Muscle of arm (tissue), 12 donors: ENCODE data around the gene ATP2C2. TPM values are rescaled to one million over a fixed set of nuclear protein-coding genes. Genes with fewer than 3 reads are reported as not detected.
"Not testable (repeated sequence)": the region's sequence is repeated elsewhere in the genome, so short reads cannot be mapped to it uniquely, and the experiment has no call there.

Experiments
- DNase-seq: peaks from one replicate; pipeline ENCODE4 v3.0.0-alpha.2; 2013
- polyA plus RNA-seq, 12 donors: library from polyadenylated mRNA; unstranded; fragments of 120-200 nt; gene quantifications; one replicate each; pipeline ENCODE4 v1.2.1, GENCODE V29; 2013; ENCODE audit not compliant: insufficient read length in 12 of 12

The ATP2C2 gene
- polyA plus RNA-seq, 12 donors, result 0.22 to 10.4 (median 0.58) TPM; not detected in 1

GRCh38 chr16:84451010-84451676 lies 82.8 kb downstream of the ATP2C2 start:
- DNase-seq, result not testable (repeated sequence)

GRCh38 chr16:84451781-84452180 lies 83.4 kb downstream of the ATP2C2 start:
- DNase-seq, result no peak

GRCh38 chr16:84453061-84453752 lies 84.9 kb downstream of the ATP2C2 start:
- no peak for DNase-seq

GRCh38 chr16:84454611-84455010 lies 86.3 kb downstream of the ATP2C2 start:
- no peak for DNase-seq

- no peak for DNase-seq
These were observed 86.7 kb downstream of the ATP2C2 start for GRCh38 chr16:84455031-84455430.

GRCh38 chr16:84458606-84459532 lies 90.5 kb downstream of the ATP2C2 start:
- no peak for DNase-seq

- no peak for DNase-seq
These were observed 91.2 kb downstream of the ATP2C2 start for GRCh38 chr16:84459533-84459894.

GRCh38 chr16:84459941-84460405 lies 91.6 kb downstream of the ATP2C2 start:
- DNase-seq, result no peak

- no peak for DNase-seq
These were observed 92.2 kb downstream of the ATP2C2 start for GRCh38 chr16:84460406-84461028.

- no peak for DNase-seq
These were observed 92.7 kb downstream of the ATP2C2 start for GRCh38 chr16:84461029-84461412.

- no peak for DNase-seq
These were observed 93.3 kb downstream of the ATP2C2 start for GRCh38 chr16:84461413-84462295.

GRCh38 chr16:84462296-84463210 lies 94.2 kb downstream of the ATP2C2 start:
- no peak for DNase-seq

GRCh38 chr16:84463221-84463620 lies 94.9 kb downstream of the ATP2C2 start:
- no peak for DNase-seq

GRCh38 chr16:84464116-84464515 lies 95.8 kb downstream of the ATP2C2 start:
- no peak for DNase-seq

GRCh38 chr16:84465154-84465553 lies 96.8 kb downstream of the ATP2C2 start:
- DNase-seq, result no peak

- no peak for DNase-seq
These were observed 98.4 kb downstream of the ATP2C2 start for GRCh38 chr16:84466692-84467091.

- no peak for DNase-seq
These were observed 98.9 kb downstream of the ATP2C2 start for GRCh38 chr16:84467256-84467655.

- DNase-seq, result no peak
These were observed 99.4 kb downstream of the ATP2C2 start for GRCh38 chr16:84467709-84468108.

GRCh38 chr16:84471316-84471715 lies 103.0 kb downstream of the ATP2C2 start:
- no peak for DNase-seq

GRCh38 chr16:84471966-84472365 lies 103.6 kb downstream of the ATP2C2 start:
- no peak for DNase-seq
